Lung (tissue), 12 donors: Measurements from ENCODE around the gene CYP19A1. TPM values are rescaled to one million over a fixed set of nuclear protein-coding genes. Genes with fewer than 3 reads are reported as not detected.
"Not testable (repeated sequence)": the region's sequence is repeated elsewhere in the genome, so short reads cannot be mapped to it uniquely, and the experiment has no call there.

Experiments used
- ATAC-seq: fragments of 200-7000 bp; cut with Tn5 transposase; one replicate; pipeline ENCODE4 v1.9.1; 2020; ENCODE audit warnings: moderate number of reproducible peaks; ENCODE audit not compliant: insufficient read depth, low FRiP score
- DNase-seq, 3 donors: peaks; one replicate each; pipeline ENCODE4 v3.0.0-alpha.2; 2013 to 2017
- H3K27ac ChIP-seq, 2 donors: one replicate each; pipeline ENCODE4 v1.5.1; 2013; ENCODE audit warnings: mild to moderate bottlenecking in 2 of 2, moderate library complexity in 2 of 2, control low read depth in 1 of 2, inconsistent platforms in 1 of 2, low read depth in 1 of 2, low read length in 1 of 2
- H3K27me3 ChIP-seq, 3 donors: one replicate each; pipeline ENCODE4 v1.5.1; 2013; ENCODE audit warnings: low read length in 2 of 3; ENCODE audit not compliant: control insufficient read depth in 3 of 3, insufficient read depth in 3 of 3
- H3K36me3 ChIP-seq, 4 donors: one replicate each; pipeline ENCODE4 v1.5.1; 2013; ENCODE audit warnings: low read length in 4 of 4, mild to moderate bottlenecking in 1 of 4, moderate library complexity in 1 of 4; ENCODE audit not compliant: control insufficient read depth in 4 of 4, insufficient read depth in 4 of 4
- H3K4me1 ChIP-seq, 5 donors: one replicate each; pipeline ENCODE4 v1.5.1; 2013; ENCODE audit warnings: low read length in 5 of 5, mild to moderate bottlenecking in 2 of 5, moderate library complexity in 1 of 5; ENCODE audit not compliant: control insufficient read depth in 5 of 5, insufficient read depth in 5 of 5
- H3K4me3 ChIP-seq: one replicate; pipeline ENCODE4 v1.5.1; 2013; ENCODE audit warnings: mild to moderate bottlenecking, control low read depth, moderate library complexity
- H3K9ac ChIP-seq, 2 donors: one replicate each; pipeline ENCODE4 v1.5.1; 2013; ENCODE audit warnings: low read length in 2 of 2, control low read depth in 1 of 2; ENCODE audit not compliant: insufficient read depth in 1 of 2
- H3K9me3 ChIP-seq, 4 donors: one replicate each; pipeline ENCODE4 v1.5.1; 2013; ENCODE audit warnings: low read length in 3 of 4, mild to moderate bottlenecking in 1 of 4, moderate library complexity in 1 of 4; ENCODE audit not compliant: control insufficient read depth in 4 of 4, insufficient read depth in 3 of 4
- WGBS, 2 donors: extraction: QIAGEN DNeasy Blood & Tissue Kit; methylation state at CpG; one replicate each; pipeline ENCODE4 v1.1.7; 2013; 5-methylcytosine and 5-hydroxymethylcytosine counted together
- polyA plus RNA-seq, 2 donors: library from polyadenylated mRNA; stranded (reverse); fragments of 200-250 nt; gene quantifications; one replicate each; pipeline ENCODE4 v1.2.1, GENCODE V29; 2013
- total RNA-seq, 2 donors: library from RNA; depleted of rRNA in 1 of 2; stranded (reverse); fragments of >200 nt in 1 of 2; gene quantifications; one replicate each; pipeline ENCODE4 v1.2.1, GENCODE V29; 2014 to 2021
- TF ChIP-seq, protein P1 (sequence below): IDR thresholded peaks from 2 replicates; pipeline ENCODE4 v1.5.1; 2012; ENCODE audit warnings: mild to moderate bottlenecking; ENCODE audit errors: control extremely low read depth, extremely low read depth
- donor health status: control.
- donor health status: control.
- donor health status: Bipolar disorder and iron deficiency.
- donor health status: healthy.
- donor health status: DM: yes; HTN: yes; CAD: no.

CYP19A1 gene
- total and polyA plus RNA-seq, 4 donors, result 0.37 to 9.6 (median 2.4) TPM

DNA sequence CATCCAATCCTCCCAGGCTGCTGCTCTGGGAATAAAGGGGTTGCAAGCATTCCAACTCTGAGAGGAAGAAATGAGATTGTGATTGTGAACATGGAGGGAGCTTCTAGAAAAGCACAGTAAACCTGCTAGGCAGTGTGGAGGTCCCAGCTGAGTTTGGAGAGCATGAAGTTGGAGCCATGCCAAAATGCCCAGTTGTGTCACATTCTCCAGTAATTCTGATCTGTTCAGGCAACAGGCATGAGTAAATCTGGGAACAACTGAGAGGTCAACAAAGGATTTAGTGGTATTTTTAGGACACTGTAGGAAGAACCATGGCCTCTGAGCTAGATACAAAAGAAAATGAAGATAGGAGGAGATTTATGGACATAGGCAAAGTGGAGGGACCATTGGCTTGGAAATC, 74.7 kb downstream of the CYP19A1 start:
- Histone ChIP-seq H3K27me3 (peaks cover 0 to 15% (median 6%) of the 10 kb centered on the region in 3 donors), H3K9me3 (peaks cover 0 to 2% (median 0%) of the 10 kb centered on the region in 4 donors), H3K9ac (no peak overlapping the region), H3K27ac (no peak overlapping the region), H3K36me3 (no peaks in the 10 kb centered on the region), H3K4me3 (no peak overlapping the region), H3K4me1 (peaks cover 0 to 13% (median 5%) of the 10 kb centered on the region in 5 donors)
- DNase-seq (no peak), ATAC-seq (no peak)
- TF ChIP-seq, protein P1, sequence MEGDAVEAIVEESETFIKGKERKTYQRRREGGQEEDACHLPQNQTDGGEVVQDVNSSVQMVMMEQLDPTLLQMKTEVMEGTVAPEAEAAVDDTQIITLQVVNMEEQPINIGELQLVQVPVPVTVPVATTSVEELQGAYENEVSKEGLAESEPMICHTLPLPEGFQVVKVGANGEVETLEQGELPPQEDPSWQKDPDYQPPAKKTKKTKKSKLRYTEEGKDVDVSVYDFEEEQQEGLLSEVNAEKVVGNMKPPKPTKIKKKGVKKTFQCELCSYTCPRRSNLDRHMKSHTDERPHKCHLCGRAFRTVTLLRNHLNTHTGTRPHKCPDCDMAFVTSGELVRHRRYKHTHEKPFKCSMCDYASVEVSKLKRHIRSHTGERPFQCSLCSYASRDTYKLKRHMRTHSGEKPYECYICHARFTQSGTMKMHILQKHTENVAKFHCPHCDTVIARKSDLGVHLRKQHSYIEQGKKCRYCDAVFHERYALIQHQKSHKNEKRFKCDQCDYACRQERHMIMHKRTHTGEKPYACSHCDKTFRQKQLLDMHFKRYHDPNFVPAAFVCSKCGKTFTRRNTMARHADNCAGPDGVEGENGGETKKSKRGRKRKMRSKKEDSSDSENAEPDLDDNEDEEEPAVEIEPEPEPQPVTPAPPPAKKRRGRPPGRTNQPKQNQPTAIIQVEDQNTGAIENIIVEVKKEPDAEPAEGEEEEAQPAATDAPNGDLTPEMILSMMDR, result no peak

DNA sequence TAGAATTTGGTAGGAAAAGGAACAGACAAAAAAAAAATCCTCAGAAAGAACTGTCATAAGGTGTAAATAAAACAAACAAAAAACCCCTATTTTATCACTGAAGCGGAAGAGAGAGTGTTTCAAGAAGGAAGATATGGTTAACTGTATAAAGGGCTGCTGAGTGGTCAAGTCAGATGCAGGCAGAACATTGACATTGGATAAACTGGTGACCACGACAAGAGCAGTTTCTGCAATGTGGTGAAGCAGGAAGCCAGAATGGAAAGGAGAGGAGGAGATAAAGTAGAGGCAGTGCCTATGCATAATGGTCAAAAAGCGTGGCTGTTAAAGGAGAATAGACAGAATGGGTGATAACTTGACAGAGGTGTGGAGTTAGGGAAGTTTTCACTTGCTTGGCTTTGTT, 75.3 kb downstream of the CYP19A1 start:
- H3K4me1 ChIP-seq, result peaks cover 0 to 13% (median 5%) of the 10 kb centered on the region in 5 donors
- peaks cover 0 to 2% (median 0%) of the 10 kb centered on the region in 4 donors for H3K9me3 ChIP-seq
- H3K27ac ChIP-seq, result no peak overlapping the region
- no peak overlapping the region for H3K9ac ChIP-seq
- ATAC-seq (no peak), DNase-seq (no peak)
- 69 to 71% methylated on average over 3 of the region's 3 CpGs for WGBS, 2 donors
- TF ChIP-seq, protein P1, result no peak
- peaks cover 0 to 15% (median 6%) of the 10 kb centered on the region in 3 donors for H3K27me3 ChIP-seq
- no peaks in the 10 kb centered on the region for H3K36me3 ChIP-seq
- no peak overlapping the region for H3K4me3 ChIP-seq

DNA sequence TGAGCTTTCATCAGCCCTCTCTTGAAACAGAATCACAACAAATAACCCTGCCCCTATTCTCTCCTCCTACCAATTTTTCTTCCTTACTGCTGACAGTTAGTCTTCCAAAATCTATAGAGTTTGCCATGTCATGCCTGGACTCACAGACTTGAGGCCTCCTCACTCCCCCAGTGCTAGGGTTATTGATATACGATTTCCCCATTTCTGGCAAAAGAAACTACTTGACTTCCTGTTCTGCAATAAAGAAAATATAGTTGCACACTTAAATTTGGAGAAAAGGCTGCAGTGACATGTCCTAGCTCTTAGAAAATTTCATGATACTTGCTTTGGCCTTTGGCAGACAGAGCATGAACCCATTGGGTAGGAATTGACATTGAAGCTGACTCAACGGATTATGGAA, 75.9 kb downstream of the CYP19A1 start:
- no peak overlapping the region for H3K4me3 ChIP-seq
- H3K36me3 ChIP-seq, result no peaks in the 10 kb centered on the region
- TF ChIP-seq, protein P1, result no peak
- no peak overlapping the region for H3K27ac ChIP-seq
- 35 to 46% methylated on average over 2 of the region's 2 CpGs for WGBS, 2 donors
- peaks cover 0 to 9% (median 0%) of the 10 kb centered on the region in 5 donors for H3K4me1 ChIP-seq
- no peak for DNase-seq
- ATAC-seq, result no peak
- H3K9me3 ChIP-seq, result peaks cover 0 to 2% (median 0%) of the 10 kb centered on the region in 4 donors
- no peak overlapping the region for H3K9ac ChIP-seq
- H3K27me3 ChIP-seq, result peaks cover 0 to 15% (median 2%) of the 10 kb centered on the region in 3 donors

DNA sequence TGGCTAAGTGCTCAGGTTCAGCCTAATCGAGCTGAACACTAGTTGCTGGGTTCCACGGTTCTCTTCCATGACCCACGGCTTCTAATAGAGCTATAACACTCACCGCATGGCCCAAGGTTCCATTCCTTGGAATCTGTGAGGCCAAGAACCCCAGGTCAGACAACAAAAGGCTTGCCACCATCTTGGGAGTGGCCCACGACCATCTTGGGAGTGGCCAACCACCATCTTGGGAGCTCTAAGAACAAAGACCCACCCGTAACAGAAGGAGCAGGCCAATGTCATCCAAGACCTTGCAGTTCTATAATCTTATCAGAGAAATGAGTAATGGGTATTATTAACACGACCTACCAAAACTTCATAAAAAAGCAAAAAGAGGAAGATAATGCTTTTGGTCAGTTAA, 77.3 kb downstream of the CYP19A1 start:
- not testable (repeated sequence) for DNase-seq, H3K4me3 ChIP-seq, H3K9ac ChIP-seq, H3K9me3 ChIP-seq, H3K27ac ChIP-seq, H3K4me1 ChIP-seq, H3K36me3 ChIP-seq, H3K27me3 ChIP-seq, ATAC-seq
- 86% methylated on average over 7 of the region's 7 CpGs for WGBS, 2 donors
